ENCODE data around the gene DPF1. TPM values are rescaled to one million over a fixed set of nuclear protein-coding genes. Genes with fewer than 3 reads are reported as not detected.

Gene DPF1
- total RNA-seq, 1 donor from 2014 or later, result 0.49 TPM

GRCh38 chr19:38168637-38169036, 55.4 kb downstream of the DPF1 start:
- H3K27me3 ChIP-seq (ENCODE audit: low read depth), result no peaks in the 10 kb centered on the region
- H3K4me1 ChIP-seq, result peaks cover 12% of the 10 kb centered on the region
- intact Hi-C loops (cut with micrococcal nuclease), result no loop called here
- H3K27ac ChIP-seq (replicated peaks), result no peak overlapping the region
- no peak overlapping the region for H3K4me3 ChIP-seq
- H3K36me3 ChIP-seq, result peaks cover 42% of the 10 kb centered on the region
- no peaks in the 10 kb centered on the region for H3K9me3 ChIP-seq (replicated peaks)
- no peak for TF ChIP-seq CTCF (IDR thresholded peaks at IDR 0.05; ENCODE audit: borderline replicate concordance)
- no peak for DNase-seq

- Histone ChIP-seq H3K9me3 (replicated peaks) (peaks cover 17% of the 10 kb centered on the region), H3K4me3 (no peak overlapping the region), H3K27ac (replicated peaks) (no peak overlapping the region), H3K27me3 (ENCODE audit: low read depth) (no peaks in the 10 kb centered on the region), H3K36me3 (peaks cover 66% of the 10 kb centered on the region), H3K4me1 (no peaks in the 10 kb centered on the region)
- intact Hi-C loops (cut with micrococcal nuclease), result no loop called here
- no peak for DNase-seq
- no peak for TF ChIP-seq CTCF (IDR thresholded peaks at IDR 0.05; ENCODE audit: borderline replicate concordance)
Measured at GRCh38 chr19:38165335-38165734, 58.7 kb downstream of the DPF1 start.

- H3K27me3 ChIP-seq (ENCODE audit: low read depth), result no peaks in the 10 kb centered on the region
- intact Hi-C loops (cut with micrococcal nuclease), result no loop called here
- H3K9me3 ChIP-seq (replicated peaks), result peaks cover 17% of the 10 kb centered on the region
- H3K36me3 ChIP-seq, result peaks cover 73% of the 10 kb centered on the region
- H3K4me1 ChIP-seq, result no peaks in the 10 kb centered on the region
- DNase-seq, result no peak
- no peak overlapping the region for H3K27ac ChIP-seq (replicated peaks)
- H3K4me3 ChIP-seq, result no peak overlapping the region
- no peak for TF ChIP-seq CTCF (IDR thresholded peaks at IDR 0.05; ENCODE audit: borderline replicate concordance)
Measured at GRCh38 chr19:38164526-38164925, 59.5 kb downstream of the DPF1 start.

GRCh38 chr19:38163419-38164290, 60.4 kb downstream of the DPF1 start:
- intact Hi-C loops (cut with micrococcal nuclease), result no loop called here
- H3K36me3 ChIP-seq, result peaks cover 80% of the 10 kb centered on the region

GRCh38 chr19:38162632-38163031, 61.4 kb downstream of the DPF1 start:
- H3K9me3 ChIP-seq (replicated peaks), result peaks cover 17% of the 10 kb centered on the region
- TF ChIP-seq CTCF (IDR thresholded peaks at IDR 0.05; ENCODE audit: borderline replicate concordance), result no peak
- H3K27ac ChIP-seq (replicated peaks), result no peak overlapping the region
- H3K4me1 ChIP-seq, result no peaks in the 10 kb centered on the region
- DNase-seq, result no peak
- no peak overlapping the region for H3K4me3 ChIP-seq
- no peaks in the 10 kb centered on the region for H3K27me3 ChIP-seq (ENCODE audit: low read depth)
- intact Hi-C loops (cut with micrococcal nuclease), result no loop called here
- H3K36me3 ChIP-seq, result peaks cover 75% of the 10 kb centered on the region

More at GRCh38 chr19:38163419-38164290, 60.4 kb downstream of the DPF1 start:
- Histone ChIP-seq H3K4me3 (no peak overlapping the region), H3K27me3 (ENCODE audit: low read depth) (no peaks in the 10 kb centered on the region), H3K9me3 (replicated peaks) (peaks cover 17% of the 10 kb centered on the region), H3K4me1 (no peaks in the 10 kb centered on the region), H3K27ac (replicated peaks) (no peak overlapping the region)
- no peak for TF ChIP-seq CTCF (IDR thresholded peaks at IDR 0.05; ENCODE audit: borderline replicate concordance)
- no peak for DNase-seq
